DLD1 (cell line): ENCODE results near the gene BPTF.
"Not testable (repeated sequence)": the region's sequence is repeated elsewhere in the genome, so short reads cannot be mapped to it uniquely, and the experiment has no call there.

Source experiments
- in situ Hi-C: cut with HindIII; loops from 2 replicates; pipeline ENCODE4 v1.10.0; 2017; ENCODE audit warnings: low sequenced_read_pairs

Gene BPTF

DNA sequence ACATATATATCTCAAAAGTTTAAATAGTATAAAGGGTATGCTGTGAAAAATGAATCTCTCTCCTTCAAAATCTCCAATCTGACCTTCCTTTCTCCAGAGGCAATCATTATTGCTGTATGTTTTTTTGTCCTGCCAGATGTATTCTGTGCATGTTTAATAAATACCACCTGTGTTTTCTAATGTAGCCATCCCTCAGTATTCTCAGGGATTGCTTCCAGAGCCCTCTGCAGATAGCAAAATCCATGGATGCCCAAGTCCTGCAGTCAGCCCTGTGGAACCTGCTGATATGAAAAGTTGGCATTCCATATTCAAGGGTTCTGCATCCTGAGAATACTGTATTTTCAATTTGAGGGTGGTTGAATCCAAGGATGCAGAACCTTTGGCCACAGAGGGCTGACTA, 42.9 kb downstream of the BPTF start:
- in situ Hi-C loops, result no loop called here

DNA sequence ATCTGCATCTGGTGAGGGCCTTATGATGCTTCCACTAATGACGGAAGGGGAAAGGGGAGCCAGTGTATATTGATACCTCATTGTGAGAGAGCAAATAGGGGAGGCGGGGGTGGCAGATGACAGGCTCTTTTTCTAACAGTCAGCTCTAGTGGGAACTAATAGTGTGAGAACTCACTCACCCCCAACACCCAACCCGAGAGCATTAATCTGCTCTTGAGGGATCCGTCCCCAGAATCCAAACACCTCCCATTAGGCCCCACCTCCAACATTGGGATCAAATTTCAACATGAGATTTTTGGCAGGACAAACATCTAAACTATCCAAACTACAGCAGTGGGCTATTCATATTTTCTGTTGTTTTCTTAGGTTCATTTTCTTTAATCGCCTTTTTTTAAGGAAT, 54.4 kb downstream of the BPTF start:
- in situ Hi-C loops, result no loop called here

- in situ Hi-C loops, result no loop called here
Measured at GRCh38 chr17:67881083-67881482, 55.8 kb downstream of the BPTF start.

GRCh38 chr17:67884741-67885140, 59.4 kb downstream of the BPTF start:
- in situ Hi-C loops, result no loop called here

DNA sequence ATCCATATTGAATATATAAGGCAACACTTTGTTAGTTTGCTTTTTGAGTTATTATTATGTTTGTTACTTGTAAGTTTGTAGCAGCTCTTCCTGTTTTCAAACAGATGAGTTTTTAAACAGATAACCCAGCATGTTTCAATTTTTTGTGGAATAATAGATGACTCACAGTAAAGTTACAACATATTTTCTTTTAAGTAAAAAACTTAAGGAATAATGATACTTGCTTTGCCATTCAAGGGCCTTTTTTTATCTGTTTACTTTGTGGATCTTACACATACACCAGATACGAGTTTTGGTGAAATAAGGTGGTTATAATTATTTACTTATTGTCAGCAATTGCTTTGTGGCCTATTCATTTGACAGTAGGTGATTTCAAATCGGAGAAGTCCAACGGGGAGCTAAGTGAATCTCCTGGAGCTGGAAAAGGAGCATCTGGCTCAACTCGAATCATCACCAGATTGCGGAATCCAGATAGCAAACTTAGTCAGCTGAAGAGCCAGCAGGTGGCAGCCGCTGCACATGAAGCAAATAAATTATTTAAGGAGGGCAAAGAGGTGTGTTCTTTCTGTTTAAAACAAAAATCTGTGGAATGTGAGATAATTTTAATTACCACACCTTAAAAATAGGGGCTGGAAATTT, 66.3 kb downstream of the BPTF start:
- in situ Hi-C loops, result loop anchor here (5.0 kb wide), 1 partner anchor 51 kb away; no protein-coding TSS in a partner anchor

- in situ Hi-C loops, result no loop called here
Measured at GRCh38 chr17:67902511-67903231, 77.4 kb downstream of the BPTF start.

DNA sequence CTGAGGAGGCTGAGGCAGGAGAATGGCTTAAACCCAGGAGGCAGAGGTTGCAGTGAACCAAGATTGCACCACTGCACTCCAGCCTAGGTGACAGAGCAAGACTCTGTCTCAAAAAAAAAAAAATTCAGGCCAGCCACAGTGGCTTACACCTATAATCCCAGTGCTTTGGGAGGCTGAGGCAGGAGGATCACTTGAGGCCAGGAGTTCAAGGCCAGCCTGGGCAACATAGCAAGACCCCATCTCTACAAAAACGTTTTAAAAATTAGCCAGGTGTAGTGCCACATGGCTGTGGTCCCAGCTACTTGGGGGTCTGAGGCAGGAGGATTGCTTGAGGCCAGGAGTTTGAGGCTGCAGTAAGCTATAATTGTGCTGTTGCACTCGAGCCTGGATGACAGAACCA, 80.0 kb downstream of the BPTF start:
- in situ Hi-C loops, result not testable (repeated sequence)

GRCh38 chr17:67910117-67910803, 85.0 kb downstream of the BPTF start:
- in situ Hi-C loops, result not testable (repeated sequence)

- in situ Hi-C loops, result no loop called here
Measured at GRCh38 chr17:67911059-67911782, 85.9 kb downstream of the BPTF start.

GRCh38 chr17:67912088-67912487, 86.8 kb downstream of the BPTF start:
- in situ Hi-C loops, result no loop called here

GRCh38 chr17:67912656-67913055, 87.4 kb downstream of the BPTF start:
- in situ Hi-C loops, result no loop called here

DNA sequence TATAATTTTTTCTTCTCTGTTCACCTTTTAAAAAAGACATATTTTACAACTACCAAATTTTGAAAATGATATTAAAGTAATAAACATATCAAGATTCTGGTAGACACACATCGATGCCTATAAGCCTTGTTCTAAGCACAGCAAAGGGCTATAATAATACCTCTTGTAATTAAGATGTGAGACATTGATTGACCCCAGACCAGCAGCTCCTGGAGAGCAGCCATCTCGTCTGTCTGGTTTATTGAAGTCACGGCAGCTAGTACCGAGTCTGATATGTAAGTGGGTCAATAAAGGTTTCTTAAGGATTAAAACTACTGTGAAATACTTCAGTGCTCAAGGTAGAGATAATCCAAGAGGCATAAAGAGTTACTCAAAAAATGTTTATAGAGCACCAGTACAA, 94.9 kb downstream of the BPTF start:
- in situ Hi-C loops, result no loop called here

GRCh38 chr17:67922503-67922902, 97.2 kb downstream of the BPTF start:
- in situ Hi-C loops, result no loop called here

DNA sequence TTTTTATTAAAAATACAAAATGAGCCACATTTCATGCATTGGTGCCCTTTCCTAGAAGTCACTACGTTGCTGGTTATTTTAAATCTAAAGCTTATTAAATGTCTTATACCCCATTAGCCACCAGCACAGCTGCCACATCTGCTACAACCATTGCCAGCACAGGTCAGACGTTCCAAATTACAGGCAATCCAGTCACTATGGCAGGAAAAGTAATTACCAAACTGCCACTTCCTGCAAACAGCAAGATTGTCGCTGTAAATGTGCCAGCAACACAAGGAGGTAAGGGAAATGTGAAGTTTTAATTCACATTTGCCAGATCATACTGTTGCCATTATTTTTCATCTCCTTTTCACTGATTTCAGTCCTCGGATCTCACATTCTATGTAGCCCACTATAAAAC, 103.5 kb downstream of the BPTF start:
- in situ Hi-C loops, result not testable (repeated sequence)

DNA sequence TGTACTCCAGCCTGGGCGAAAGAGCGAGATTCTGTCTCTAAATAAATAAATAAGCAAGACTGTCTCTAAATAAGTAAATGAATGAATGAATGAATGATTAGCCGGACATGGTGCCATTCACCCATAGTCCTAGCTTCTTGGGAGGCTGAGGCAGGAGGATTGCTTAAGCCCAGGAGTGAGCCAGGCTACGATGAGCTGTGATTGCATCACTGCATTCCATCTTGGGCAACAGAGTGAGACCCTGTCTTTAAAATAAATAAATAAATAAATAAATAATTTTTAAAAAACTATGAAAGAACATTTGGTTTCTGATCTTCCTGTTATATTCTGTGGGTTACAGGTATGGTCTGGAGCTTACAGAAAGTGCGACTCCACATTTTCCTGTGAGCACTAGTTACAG, 105.9 kb downstream of the BPTF start:
- in situ Hi-C loops, result no loop called here

DNA sequence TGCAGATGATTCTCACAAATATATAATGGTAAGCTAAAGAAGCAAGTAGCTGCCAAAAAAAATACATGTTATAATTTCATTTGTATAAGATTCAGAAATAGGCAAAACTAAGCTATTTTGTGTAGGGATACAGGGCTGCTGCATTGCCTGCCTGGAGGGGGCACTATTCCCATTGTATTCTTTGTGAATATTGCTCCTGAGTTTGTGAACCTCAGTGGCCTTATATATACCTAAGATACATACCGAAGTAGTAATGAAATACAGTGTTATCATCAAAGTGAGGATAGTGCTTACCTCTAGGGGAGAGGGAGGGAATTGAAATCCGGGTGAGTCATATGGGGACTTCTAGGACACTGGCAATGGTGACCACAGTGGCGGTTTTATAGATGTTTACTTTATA, 117.5 kb downstream of the BPTF start:
- in situ Hi-C loops, result loop anchor here (5.0 kb wide), 1 partner anchor 51 kb away; no protein-coding TSS in a partner anchor

GRCh38 chr17:67944035-67944434, 118.7 kb downstream of the BPTF start:
- in situ Hi-C loops, result loop anchor here (5.0 kb wide), 1 partner anchor 52 kb away; no protein-coding TSS in a partner anchor

- in situ Hi-C loops, result no loop called here
Measured at GRCh38 chr17:67946513-67946912, 121.2 kb downstream of the BPTF start.

DNA sequence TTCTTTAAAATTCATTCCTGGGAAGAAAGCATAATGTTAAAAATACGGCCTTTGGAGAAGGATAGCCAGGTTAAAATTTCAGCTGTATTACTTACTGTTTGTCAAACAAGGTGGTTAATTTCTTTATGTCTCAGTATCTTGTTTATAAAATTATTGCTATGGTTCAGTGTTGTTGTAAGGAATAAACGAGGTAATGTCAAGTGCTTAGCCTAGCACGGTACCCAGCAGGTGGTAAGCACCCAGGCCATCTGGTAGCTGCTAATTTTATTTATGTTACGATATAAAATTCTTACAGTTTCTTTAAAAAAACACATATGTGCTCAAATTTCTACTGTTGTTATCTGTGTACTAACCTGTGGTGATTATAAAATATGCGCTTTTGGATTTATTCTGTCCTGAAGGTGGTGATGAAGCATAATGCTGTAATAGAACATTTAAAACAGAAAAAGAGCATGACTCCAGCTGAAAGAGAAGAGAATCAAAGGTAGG, 122.1 kb downstream of the BPTF start:
- in situ Hi-C loops, result no loop called here

GRCh38 chr17:67950945-67951344, 125.6 kb downstream of the BPTF start:
- in situ Hi-C loops, result no loop called here

GRCh38 chr17:67959510-67959909, 134.2 kb downstream of the BPTF start:
- in situ Hi-C loops, result no loop called here
